ENCODE measurements around the gene SAMM50. TPM values are rescaled to one million over a fixed set of nuclear protein-coding genes. Genes with fewer than 3 reads are reported as not detected.

SAMM50 gene
- total and polyA plus RNA-seq, 10 of the 15 experiments (the other 5 are each of a cell fraction or from before 2014, with no cell fraction given): 38.2 to 126 (median 62.4) TPM

DNA sequence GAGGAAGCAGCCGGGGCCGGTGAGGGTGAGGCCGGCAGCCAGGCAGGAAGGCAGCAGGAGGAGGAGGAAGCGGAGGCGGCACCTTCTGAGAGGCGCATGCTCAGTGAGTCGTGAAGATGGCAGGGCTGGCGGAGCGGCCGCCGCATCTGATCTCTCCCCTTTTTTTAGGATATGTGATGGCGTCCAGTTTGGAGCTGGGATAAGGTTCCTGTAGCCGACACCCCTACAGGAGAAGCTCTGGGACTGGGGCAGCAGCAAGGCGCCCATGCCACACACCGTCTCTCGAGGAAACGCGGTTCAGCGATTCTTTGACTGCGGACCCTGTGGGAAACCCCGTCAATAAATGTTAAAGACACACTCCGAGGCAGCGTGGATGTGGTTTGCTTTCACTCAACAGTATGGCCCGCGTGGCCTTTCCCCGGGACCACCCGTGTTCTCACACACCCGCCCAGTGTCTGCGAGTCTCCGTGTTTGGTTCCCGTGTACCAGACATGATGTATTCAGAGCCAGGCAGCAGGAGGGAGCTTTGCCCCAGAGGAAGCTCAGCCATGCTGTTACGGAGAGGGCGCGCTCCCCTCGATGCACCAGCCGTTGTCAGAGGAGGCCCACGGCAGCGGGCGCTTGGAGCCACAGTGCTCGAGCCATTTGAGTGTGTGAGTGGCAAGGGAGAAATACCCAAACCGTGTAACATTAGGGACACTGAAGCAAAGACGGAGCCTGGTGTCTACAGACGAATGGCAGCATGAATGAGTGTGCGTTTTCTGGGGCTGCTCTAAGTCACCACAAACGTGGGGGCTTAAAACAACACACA lies 41.1 kb downstream of the SAMM50 start (continued):
- peak; percentile 70; the same call in 1 of the 2 replicates for TF ChIP-seq IKZF1 (conservative IDR thresholded peaks at IDR 0.05)
- TF ChIP-seq, protein P1, sequence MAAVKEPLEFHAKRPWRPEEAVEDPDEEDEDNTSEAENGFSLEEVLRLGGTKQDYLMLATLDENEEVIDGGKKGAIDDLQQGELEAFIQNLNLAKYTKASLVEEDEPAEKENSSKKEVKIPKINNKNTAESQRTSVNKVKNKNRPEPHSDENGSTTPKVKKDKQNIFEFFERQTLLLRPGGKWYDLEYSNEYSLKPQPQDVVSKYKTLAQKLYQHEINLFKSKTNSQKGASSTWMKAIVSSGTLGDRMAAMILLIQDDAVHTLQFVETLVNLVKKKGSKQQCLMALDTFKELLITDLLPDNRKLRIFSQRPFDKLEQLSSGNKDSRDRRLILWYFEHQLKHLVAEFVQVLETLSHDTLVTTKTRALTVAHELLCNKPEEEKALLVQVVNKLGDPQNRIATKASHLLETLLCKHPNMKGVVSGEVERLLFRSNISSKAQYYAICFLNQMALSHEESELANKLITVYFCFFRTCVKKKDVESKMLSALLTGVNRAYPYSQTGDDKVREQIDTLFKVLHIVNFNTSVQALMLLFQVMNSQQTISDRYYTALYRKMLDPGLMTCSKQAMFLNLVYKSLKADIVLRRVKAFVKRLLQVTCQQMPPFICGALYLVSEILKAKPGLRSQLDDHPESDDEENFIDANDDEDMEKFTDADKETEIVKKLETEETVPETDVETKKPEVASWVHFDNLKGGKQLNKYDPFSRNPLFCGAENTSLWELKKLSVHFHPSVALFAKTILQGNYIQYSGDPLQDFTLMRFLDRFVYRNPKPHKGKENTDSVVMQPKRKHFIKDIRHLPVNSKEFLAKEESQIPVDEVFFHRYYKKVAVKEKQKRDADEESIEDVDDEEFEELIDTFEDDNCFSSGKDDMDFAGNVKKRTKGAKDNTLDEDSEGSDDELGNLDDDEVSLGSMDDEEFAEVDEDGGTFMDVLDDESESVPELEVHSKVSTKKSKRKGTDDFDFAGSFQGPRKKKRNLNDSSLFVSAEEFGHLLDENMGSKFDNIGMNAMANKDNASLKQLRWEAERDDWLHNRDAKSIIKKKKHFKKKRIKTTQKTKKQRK (IDR thresholded peaks at IDR 0.05; ENCODE audit: low read depth, low read length): no peak
- peak; percentile 59; the same call in 1 of the 2 replicates for TF ChIP-seq TAF1 (IDR thresholded peaks at IDR 0.05; ENCODE audit: borderline replicate concordance, low read depth, low read length)
- TF ChIP-seq, protein P2, sequence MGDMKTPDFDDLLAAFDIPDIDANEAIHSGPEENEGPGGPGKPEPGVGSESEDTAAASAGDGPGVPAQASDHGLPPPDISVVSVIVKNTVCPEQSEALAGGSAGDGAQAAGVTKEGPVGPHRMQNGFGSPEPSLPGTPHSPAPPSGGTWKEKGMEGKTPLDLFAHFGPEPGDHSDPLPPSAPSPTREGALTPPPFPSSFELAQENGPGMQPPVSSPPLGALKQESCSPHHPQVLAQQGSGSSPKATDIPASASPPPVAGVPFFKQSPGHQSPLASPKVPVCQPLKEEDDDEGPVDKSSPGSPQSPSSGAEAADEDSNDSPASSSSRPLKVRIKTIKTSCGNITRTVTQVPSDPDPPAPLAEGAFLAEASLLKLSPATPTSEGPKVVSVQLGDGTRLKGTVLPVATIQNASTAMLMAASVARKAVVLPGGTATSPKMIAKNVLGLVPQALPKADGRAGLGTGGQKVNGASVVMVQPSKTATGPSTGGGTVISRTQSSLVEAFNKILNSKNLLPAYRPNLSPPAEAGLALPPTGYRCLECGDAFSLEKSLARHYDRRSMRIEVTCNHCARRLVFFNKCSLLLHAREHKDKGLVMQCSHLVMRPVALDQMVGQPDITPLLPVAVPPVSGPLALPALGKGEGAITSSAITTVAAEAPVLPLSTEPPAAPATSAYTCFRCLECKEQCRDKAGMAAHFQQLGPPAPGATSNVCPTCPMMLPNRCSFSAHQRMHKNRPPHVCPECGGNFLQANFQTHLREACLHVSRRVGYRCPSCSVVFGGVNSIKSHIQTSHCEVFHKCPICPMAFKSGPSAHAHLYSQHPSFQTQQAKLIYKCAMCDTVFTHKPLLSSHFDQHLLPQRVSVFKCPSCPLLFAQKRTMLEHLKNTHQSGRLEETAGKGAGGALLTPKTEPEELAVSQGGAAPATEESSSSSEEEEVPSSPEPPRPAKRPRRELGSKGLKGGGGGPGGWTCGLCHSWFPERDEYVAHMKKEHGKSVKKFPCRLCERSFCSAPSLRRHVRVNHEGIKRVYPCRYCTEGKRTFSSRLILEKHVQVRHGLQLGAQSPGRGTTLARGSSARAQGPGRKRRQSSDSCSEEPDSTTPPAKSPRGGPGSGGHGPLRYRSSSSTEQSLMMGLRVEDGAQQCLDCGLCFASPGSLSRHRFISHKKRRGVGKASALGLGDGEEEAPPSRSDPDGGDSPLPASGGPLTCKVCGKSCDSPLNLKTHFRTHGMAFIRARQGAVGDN (IDR thresholded peaks at IDR 0.05): 0 out of 2 replicates have a peak, but pooled peaks have one; percentile 42
- TF ChIP-seq NR2F1 (conservative IDR thresholded peaks at IDR 0.05): no peak
- TF ChIP-seq, protein P3, sequence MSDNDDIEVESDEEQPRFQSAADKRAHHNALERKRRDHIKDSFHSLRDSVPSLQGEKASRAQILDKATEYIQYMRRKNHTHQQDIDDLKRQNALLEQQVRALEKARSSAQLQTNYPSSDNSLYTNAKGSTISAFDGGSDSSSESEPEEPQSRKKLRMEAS (IDR thresholded peaks at IDR 0.05; ENCODE audit: low read depth, low read length): peak; percentile 66
- TF ChIP-seq, protein P4, sequence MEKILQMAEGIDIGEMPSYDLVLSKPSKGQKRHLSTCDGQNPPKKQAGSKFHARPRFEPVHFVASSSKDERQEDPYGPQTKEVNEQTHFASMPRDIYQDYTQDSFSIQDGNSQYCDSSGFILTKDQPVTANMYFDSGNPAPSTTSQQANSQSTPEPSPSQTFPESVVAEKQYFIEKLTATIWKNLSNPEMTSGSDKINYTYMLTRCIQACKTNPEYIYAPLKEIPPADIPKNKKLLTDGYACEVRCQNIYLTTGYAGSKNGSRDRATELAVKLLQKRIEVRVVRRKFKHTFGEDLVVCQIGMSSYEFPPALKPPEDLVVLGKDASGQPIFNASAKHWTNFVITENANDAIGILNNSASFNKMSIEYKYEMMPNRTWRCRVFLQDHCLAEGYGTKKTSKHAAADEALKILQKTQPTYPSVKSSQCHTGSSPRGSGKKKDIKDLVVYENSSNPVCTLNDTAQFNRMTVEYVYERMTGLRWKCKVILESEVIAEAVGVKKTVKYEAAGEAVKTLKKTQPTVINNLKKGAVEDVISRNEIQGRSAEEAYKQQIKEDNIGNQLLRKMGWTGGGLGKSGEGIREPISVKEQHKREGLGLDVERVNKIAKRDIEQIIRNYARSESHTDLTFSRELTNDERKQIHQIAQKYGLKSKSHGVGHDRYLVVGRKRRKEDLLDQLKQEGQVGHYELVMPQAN (conservative IDR thresholded peaks at IDR 0.05): no peak
- TF ChIP-seq, protein P5, sequence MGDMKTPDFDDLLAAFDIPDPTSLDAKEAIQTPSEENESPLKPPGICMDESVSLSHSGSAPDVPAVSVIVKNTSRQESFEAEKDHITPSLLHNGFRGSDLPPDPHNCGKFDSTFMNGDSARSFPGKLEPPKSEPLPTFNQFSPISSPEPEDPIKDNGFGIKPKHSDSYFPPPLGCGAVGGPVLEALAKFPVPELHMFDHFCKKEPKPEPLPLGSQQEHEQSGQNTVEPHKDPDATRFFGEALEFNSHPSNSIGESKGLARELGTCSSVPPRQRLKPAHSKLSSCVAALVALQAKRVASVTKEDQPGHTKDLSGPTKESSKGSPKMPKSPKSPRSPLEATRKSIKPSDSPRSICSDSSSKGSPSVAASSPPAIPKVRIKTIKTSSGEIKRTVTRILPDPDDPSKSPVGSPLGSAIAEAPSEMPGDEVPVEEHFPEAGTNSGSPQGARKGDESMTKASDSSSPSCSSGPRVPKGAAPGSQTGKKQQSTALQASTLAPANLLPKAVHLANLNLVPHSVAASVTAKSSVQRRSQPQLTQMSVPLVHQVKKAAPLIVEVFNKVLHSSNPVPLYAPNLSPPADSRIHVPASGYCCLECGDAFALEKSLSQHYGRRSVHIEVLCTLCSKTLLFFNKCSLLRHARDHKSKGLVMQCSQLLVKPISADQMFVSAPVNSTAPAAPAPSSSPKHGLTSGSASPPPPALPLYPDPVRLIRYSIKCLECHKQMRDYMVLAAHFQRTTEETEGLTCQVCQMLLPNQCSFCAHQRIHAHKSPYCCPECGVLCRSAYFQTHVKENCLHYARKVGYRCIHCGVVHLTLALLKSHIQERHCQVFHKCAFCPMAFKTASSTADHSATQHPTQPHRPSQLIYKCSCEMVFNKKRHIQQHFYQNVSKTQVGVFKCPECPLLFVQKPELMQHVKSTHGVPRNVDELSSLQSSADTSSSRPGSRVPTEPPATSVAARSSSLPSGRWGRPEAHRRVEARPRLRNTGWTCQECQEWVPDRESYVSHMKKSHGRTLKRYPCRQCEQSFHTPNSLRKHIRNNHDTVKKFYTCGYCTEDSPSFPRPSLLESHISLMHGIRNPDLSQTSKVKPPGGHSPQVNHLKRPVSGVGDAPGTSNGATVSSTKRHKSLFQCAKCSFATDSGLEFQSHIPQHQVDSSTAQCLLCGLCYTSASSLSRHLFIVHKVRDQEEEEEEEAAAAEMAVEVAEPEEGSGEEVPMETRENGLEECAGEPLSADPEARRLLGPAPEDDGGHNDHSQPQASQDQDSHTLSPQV (IDR thresholded peaks at IDR 0.05): no peak
- TF ChIP-seq POU2F2 (IDR thresholded peaks at IDR 0.05; ENCODE audit: borderline replicate concordance, low read depth, low read length): no peak
- TF ChIP-seq, protein P6, sequence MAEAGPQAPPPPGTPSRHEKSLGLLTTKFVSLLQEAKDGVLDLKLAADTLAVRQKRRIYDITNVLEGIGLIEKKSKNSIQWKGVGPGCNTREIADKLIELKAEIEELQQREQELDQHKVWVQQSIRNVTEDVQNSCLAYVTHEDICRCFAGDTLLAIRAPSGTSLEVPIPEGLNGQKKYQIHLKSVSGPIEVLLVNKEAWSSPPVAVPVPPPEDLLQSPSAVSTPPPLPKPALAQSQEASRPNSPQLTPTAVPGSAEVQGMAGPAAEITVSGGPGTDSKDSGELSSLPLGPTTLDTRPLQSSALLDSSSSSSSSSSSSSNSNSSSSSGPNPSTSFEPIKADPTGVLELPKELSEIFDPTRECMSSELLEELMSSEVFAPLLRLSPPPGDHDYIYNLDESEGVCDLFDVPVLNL (IDR thresholded peaks at IDR 0.05; ENCODE audit: low read depth, low read length): no peak
- TF ChIP-seq YY1 (IDR thresholded peaks at IDR 0.05; ENCODE audit: low read depth, low read length): peak; percentile 32; the same call in 1 of the 2 replicates
- TF ChIP-seq TBL1XR1 (IDR thresholded peaks at IDR 0.05; ENCODE audit: low read depth, low read length): no peak

All from GM12878 (cell line).